COLO668 (cell line): Measurements from ENCODE around the gene UBL7.

Experiments
- DNase-seq: peaks from one replicate; lab custom pipeline; 2025; ENCODE audit not compliant: unreplicated experiment; lab: John Stamatoyannopoulos, UW

Gene UBL7

DNA sequence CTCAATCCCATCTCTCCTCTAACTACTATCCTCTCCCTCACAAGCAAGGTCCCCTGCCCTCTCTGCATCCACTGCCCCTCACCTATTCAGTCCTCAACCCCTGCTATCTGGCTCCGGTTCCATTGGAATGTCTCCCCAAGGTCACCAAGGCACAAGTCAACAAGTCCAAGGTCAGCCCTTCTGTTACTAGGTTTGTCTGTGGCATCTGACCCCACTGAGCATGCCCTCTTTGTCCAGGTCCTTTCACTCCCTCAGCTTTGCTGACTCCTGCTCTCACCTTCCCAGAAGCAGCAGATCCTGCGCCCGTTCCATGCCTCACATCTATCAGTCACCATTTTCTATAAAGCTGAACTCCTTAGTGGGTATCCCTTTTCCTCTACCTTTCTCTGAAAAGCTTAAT is 18.9 kb downstream of the UBL7 start:
- DNase-seq, result no peak

DNA sequence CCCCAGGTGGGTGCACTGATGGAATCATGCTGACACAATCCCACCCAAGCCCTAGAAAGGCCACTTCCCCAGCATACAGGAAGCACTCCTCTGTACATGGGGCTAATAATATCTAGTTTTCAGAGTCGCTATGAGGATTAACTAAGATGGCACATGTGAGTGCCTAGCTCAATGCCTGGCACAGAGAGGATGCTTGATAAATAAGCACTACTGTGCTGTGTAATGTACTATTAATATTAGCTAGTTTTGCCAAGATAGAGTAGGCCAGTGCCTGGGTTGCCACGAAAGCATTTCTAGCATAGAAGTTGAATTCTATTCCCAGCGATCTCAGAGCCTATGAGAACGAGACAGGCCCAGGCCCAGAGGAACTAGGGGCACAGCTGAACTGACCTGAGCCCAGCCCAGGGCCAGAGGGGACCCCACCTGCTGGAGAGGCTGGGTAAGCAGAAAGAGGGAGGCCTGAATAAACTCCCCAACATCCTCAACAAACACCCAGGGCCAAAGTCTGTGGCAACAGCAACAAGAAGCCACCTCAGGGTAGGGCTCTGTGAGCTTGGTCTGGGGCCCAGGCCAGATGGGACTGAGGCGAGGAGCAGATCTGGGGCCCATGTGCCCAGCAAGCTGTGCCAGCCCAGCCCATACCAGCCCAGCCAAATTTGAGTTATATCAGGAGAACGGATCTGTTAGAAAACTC is 19.6 kb downstream of the UBL7 start:
- DNase-seq, result no peak

DNA sequence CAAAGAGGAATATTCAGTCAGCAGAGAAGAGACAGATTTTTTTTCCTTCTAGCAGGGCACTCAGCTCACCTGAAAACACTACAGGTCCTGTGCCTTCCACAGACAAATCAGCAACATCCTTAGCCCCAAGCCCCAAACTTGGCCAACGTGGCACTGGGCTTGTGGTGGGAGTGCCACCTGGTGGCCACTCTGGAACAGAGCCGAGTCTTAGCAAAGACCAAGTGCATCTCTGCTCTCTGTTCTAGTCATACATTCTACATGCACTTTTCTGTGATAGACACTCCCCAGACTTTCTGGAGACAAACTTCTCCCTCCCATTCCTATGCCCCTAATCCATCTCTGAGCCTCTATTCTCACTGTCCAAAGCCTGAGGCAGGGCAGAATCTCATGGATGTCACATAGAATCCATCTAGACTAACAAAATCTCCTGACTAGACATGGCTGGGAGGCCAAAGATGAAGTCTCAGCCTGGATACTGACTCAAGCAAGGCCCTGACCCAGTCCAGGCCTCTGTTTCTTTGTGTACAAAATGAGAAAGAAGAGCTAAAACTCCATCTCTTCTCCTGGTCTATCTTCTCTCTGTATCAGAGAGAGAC is 22.1 kb downstream of the UBL7 start:
- DNase-seq, result peak; percentile 63

- DNase-seq, result no peak
These were observed 22.8 kb downstream of the UBL7 start for GRCh38 chr15:74438206-74438605.

GRCh38 chr15:74434263-74435136 is 26.5 kb downstream of the UBL7 start:
- no peak for DNase-seq

- DNase-seq, result peak; percentile 83
These were observed 27.2 kb downstream of the UBL7 start, which contains the start of gene SEMA7A for GRCh38 chr15:74433592-74434262. Gene SEMA7A (minus strand): TSS chr15:74433958. CDS start chr15:74433918, 40 bp downstream.

DNA sequence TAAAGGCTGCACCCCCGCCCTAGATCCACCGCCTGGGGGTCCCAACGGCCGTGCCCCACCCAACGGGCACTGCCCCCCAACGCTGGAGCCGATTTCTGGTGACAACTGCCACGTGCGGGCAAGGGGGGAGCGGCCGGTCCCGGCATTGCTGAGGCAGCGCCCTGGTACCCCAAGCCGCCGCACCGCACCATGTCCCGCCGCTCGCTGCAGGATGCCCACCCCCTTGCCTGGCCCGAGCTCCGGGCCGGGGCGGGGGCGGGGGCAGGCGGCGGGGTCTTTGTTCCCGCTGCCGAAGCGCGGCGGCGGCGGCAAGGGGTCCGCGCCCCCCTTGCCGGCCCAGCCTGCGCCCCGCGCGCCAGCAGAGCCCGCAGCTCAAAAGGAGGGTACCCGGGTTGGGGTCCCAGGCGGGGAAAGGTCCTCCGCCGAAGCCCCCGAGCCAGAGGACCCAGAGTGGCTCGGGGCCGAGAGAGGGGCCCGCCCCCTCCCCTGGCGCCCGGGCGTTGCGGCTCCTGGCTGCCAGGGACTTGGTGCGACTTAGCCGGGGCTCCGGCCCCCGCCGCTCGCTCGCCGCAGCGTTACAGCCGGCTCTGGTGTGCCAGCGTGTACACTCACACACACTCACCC is 27.9 kb downstream of the UBL7 start:
- DNase-seq, result no peak

DNA sequence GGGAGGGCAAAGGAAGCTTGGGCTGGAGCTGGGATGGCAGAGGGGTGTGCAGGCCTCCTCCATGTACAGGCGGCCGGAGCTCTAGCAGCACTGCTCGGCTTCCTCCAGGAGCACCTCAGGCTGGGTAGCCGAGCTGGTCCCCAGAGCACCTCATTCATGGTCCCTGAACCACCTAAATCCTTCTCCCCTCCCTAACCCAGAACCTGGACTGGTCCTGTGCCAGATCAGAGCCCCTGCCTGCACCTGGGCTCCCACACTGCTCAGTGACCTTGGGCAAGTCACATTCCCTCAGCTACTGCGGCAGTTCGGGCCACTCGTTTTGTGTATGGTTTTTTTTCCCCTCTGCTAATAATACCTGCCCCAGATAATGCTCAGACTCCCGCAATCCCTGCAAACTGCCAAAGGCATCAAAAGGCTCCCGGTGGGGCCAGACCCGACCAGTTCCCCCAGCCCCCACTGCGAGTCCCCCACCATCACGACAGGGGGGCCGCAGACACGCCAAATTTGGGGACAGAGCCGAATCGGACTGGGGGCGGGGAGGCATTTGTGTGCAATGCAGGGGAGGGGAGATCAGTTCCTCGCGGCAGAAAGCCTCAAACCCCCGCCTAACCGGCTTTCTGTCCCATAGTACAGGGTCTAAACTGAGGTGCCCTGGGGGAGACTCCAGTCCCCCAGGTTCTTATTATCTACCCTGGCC is 28.5 kb downstream of the UBL7 start:
- no peak for DNase-seq

- no peak for DNase-seq
These were observed 29.3 kb downstream of the UBL7 start for GRCh38 chr15:74431645-74432044.

DNA sequence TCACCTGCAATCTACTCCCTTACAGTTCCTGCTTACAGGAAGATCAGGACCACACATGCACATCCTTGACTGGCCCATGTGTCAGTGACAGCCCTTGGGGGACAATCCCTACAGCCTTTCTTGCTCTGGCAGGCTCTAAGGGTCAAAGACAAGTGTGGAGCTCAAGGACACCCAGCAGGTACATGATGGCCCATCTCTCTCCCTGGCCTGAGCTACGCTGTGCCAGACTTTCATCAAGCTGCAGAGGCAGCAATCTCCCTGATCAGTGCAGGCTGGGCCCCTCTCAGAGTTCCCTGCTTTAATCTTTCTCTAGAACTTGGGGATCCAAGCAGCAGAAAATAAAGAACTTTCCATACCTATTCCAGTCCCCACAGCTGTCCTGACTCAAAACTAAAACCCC is 29.8 kb downstream of the UBL7 start:
- no peak for DNase-seq

DNA sequence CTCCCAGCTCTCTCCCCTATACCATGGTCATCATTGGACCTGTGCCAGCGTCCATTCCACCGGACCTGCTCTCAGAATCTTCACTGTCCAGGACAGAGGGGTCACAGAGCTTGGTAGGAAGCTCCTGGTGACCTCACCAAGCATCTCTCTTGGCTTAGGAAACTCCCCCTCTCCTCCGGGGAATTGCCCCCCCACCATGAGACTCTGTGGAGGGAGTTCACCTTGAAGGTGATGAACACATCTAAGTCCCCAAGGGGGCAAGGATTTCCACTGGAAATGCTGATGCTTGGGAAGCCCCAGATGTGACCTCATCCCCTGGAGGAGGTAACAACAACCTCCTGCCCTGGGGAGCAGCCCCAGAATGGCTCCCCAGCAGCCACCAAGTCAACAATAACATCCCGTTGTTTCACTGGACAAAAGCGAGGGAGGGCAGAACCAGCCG is 30.4 kb downstream of the UBL7 start:
- DNase-seq, result no peak

DNA sequence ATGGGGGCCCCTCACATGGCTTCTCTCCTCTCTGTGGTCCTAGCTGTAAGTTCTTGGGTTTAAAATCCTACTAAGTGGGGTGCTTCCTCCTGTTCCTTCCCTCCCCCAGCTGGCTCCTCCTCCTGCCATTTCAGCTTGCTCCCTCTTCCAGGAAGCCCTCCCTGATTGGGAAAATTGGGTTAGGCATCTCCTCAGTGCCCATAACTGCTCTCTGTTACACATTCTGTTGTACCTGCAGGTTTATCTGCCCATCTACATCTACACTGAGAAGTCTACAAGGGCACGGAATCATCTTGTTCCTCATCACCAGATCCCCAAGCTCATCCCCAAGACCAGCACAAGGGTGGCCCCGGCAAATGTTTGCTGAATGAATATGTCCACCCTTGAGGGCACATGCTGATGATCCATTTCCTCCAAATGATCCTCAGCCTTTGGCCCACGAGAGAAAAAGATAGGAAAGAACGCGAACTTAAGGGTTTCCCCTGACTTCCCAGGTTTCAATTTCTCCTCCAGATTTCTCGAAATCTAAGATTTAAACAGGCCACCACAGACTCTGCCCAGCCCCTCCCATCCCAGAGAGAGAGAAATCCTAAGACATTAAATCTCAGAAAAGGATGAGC is 31.1 kb downstream of the UBL7 start:
- no peak for DNase-seq

DNA sequence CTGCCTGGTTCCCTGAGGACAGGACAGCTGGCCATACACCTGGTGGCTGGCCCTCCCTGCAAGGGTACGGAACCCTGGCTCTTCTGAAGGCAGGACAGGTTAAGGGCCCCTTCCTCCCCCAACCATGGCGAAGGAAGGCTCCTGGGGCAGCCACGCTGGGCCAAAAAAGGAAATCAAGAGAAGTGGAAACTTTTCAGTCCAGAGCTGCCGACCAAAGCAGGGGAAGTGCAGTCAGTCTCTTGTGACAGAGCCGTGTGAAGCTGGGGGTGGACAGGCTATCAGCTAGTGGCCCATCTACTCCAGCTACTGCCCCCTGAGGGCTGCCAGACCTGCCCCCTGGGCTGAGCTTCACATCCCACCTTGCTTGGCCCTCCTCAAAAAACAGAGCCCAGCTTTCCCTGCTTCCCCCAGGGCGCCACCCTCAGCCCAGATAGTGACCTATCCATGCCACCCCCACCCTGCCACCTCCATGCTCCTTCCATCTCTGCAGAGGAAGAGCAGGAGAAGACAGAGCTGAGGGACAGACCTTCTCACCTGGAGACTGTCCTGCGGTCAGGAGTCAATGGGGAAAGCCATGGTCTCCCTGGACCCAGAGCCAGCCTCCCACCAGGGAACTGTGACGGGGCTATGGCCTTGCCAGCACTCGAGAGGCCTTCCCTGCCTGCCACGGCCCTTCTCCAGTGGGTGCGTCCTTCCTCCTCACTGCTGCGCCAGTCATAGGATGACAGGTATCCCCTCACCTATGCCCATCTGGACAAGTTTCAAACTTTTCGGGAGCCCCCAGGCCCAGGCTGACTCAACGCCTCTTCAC is 31.8 kb downstream of the UBL7 start:
- no peak for DNase-seq

GRCh38 chr15:74428442-74428787 is 32.5 kb downstream of the UBL7 start:
- DNase-seq, result no peak

DNA sequence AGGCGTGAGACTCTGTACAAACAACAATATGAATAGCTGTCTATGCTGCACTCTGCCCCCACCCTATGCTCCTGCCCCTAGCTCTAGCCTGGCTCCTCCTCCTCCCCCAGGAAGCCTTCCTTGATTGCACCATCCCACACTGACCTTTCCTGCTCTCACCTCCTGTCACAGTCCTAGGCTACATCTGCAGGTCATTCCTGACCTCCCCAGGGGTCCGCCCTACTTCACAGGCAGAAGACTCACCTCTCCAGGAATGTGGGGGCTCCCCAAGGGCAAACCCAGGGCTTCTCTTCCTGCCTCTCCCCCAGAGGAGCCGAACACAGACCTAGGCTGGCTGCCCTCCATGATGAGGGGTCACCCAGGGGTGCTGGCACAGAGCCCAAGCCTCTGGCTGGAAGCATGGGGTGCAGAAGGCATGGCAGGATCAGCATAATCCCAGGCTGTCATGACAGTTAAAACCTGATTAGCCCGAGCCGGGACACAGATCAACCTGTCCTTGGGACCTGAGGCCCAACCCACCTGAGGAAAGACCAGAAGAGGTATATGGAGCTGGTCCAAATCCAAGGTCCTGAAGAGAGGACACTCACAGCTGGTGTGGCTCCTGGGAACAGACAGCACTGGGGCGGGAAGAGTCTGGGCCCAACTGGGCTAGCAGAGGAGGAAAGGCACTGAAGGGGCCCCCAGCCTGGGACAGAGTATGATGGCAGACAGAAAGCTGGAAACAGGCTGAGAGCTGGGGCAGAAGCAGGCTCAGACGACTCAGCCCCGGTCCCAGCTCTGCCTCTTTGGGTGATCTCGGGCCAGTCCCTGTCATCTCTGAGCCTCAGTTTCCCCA is 33.1 kb downstream of the UBL7 start:
- no peak for DNase-seq

DNA sequence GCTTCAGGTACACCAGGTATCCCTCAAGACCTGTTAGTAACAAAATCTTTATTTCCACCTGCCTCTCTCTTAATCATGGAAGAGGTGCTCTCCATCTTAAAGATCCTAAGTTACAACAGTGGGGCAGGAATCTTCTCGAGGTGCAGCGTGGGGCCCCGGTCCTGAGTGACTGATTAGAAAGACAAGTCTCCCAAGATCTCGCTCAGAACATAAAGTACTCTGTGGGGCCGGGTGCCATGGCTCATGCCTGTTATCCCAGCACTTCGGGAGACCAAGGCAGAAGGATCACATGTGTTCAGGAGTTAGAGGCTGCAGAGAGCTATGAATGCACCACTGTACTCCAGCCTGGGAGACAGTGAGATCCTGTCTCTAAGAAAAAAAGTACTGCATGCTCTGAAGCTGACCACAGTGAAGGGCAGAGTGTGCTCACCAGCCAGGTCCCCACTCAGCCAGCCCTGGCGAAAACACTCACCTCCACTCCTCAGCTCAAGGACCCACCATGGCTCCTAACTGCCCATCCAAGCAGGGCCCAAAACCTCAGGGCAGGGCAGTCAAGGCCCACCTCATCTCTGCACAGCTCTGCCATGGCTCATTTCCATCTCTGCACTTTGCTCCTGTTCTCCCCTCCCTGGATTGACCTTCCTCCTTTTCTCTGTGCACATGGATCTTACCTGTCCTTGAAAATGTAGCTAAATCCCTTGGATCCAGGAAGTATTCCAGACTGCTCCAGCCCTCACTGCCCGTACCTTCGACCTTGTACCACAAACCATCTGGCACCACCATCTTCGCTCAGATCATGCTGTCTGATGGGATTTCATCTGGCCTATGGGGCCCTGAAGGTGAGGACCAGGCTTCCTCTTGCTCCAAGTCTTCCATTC is 34.3 kb downstream of the UBL7 start:
- DNase-seq, result no peak

GRCh38 chr15:74425630-74426029 is 35.3 kb downstream of the UBL7 start:
- no peak for DNase-seq
